ENCODE data around the gene TET1. TPM values are rescaled to one million over a fixed set of nuclear protein-coding genes. Genes with fewer than 3 reads are reported as not detected.
"Not testable (repeated sequence)": the region's sequence is repeated elsewhere in the genome, so short reads cannot be mapped to it uniquely, and the experiment has no call there.

TET1 gene
- total and polyA plus RNA-seq, 4 donors = 4.9 to 26.5 (median 15.6) TPM

DNA sequence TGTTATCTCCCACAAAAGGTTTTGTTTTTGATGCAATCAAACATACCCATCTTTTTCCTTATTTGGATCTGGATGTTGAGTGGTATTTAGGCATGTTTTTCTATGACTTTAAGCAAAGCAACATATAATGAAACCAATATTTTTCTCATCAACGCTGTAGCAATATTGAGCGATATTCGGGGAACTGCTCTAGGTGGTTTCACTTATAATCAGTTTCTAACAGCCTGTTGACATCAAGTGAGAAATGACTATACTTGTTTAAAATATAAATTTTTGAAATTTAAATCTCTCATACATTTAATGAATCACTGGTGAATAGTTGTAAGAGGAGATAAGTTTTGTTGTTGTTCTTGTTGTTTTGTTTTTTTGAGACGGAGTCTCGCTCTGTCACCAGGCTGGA, 108.1 kb downstream of the TET1 start:
- Histone ChIP-seq H3K36me3 (ENCODE audit: control insufficient read depth, insufficient read depth, low read length) (peaks cover 19% of the 10 kb centered on the region), H3K9me3 (ENCODE audit: control insufficient read depth, insufficient read depth, low read length) (no peaks in the 10 kb centered on the region), H3K27ac (ENCODE audit: low read depth, low read length) (no peak overlapping the region), H3K4me3 (ENCODE audit: low read depth, low read length) (no peak overlapping the region), H3K27me3 (ENCODE audit: control insufficient read depth, insufficient read depth, low read length) (no peaks in the 10 kb centered on the region), H3K4me1 (ENCODE audit: control insufficient read depth, insufficient read depth, low read length) (no peaks in the 10 kb centered on the region)
- DNase-seq (ENCODE audit: low read depth in 4 of 6, low spot score in 6 of 6) = no peak
- WGBS (ENCODE audit: insufficient coverage) = 100% methylated on average over 4 of the region's 5 CpGs

DNA sequence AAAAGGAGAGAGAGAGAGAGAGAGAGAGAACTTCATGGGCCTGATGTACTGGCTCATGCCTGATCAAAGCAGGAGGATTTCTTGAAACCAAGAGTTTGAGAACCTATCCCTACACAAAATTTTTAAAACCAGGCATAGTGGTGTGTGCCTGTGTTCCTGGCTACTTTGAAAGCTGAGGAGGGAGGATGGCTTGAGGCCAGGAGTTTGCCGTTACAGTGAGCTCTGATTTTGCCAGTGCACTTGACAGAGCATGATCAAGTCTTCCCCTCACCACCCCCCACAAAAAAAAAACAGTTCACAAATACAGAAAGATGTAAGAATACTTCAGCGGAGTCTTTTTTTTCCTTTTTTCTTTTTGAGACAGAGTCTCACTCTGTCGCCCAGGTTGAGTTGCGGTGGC, 108.8 kb downstream of the TET1 start:
- H3K27me3 ChIP-seq (ENCODE audit: control insufficient read depth, insufficient read depth, low read length) = no peaks in the 10 kb centered on the region

DNA sequence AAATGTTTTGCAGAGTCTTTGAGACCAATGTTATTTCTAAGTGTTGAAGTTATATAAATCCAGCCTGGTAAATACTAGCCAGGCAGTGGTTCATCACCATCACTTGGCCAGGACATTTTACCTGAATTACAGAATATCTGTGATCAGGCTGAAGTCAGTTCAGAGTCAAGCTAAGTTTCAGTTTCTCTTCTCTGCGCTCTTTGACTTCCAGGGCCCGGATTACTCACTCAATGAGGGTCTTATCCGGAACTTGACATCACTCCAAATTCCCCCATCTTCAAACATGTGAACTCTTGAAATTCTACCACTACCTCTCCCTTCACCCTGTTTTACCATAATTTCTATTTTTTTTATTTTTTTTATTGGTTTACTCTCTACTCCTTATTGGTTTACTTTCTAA, 124.3 kb downstream of the TET1 start:
- Histone ChIP-seq H3K4me3 (ENCODE audit: low read depth, low read length) (no peak overlapping the region), H3K27me3 (ENCODE audit: control insufficient read depth, insufficient read depth, low read length) (no peaks in the 10 kb centered on the region), H3K4me1 (ENCODE audit: control insufficient read depth, insufficient read depth, low read length) (no peaks in the 10 kb centered on the region), H3K9me3 (ENCODE audit: control insufficient read depth, insufficient read depth, low read length) (no peaks in the 10 kb centered on the region), H3K27ac (ENCODE audit: low read depth, low read length) (no peak overlapping the region), H3K36me3 (ENCODE audit: control insufficient read depth, insufficient read depth, low read length) (peaks cover 30% of the 10 kb centered on the region)
- no peak for DNase-seq (ENCODE audit: low read depth in 4 of 6, low spot score in 6 of 6)
- 100% methylated on average over 3 of the region's 3 CpGs for WGBS (ENCODE audit: insufficient coverage)

More for the DNA sequence above, 108.8 kb downstream of the TET1 start:
- Histone ChIP-seq H3K36me3 (ENCODE audit: control insufficient read depth, insufficient read depth, low read length) (peaks cover 22% of the 10 kb centered on the region), H3K27ac (ENCODE audit: low read depth, low read length) (no peak overlapping the region), H3K4me1 (ENCODE audit: control insufficient read depth, insufficient read depth, low read length) (no peaks in the 10 kb centered on the region), H3K4me3 (ENCODE audit: low read depth, low read length) (no peak overlapping the region), H3K9me3 (ENCODE audit: control insufficient read depth, insufficient read depth, low read length) (no peaks in the 10 kb centered on the region)
- no peak for DNase-seq (ENCODE audit: low read depth in 4 of 6, low spot score in 6 of 6)
- WGBS (ENCODE audit: insufficient coverage) = 92% methylated on average over 3 of the region's 4 CpGs

- Histone ChIP-seq H3K27ac (ENCODE audit: low read depth, low read length) (no peak overlapping the region), H3K9me3 (ENCODE audit: control insufficient read depth, insufficient read depth, low read length) (no peaks in the 10 kb centered on the region), H3K27me3 (ENCODE audit: control insufficient read depth, insufficient read depth, low read length) (no peaks in the 10 kb centered on the region), H3K4me3 (ENCODE audit: low read depth, low read length) (no peak overlapping the region), H3K36me3 (ENCODE audit: control insufficient read depth, insufficient read depth, low read length) (peaks cover 8% of the 10 kb centered on the region), H3K4me1 (ENCODE audit: control insufficient read depth, insufficient read depth, low read length) (no peaks in the 10 kb centered on the region)
- no peak for DNase-seq (ENCODE audit: low read depth in 4 of 6, low spot score in 6 of 6)
- no CpG with 5 or more reads among the region's 1 CpG for WGBS (ENCODE audit: insufficient coverage)
These were observed 135.9 kb downstream of the TET1 start for GRCh38 chr10:68696018-68696417.

- Histone ChIP-seq H3K36me3 (ENCODE audit: control insufficient read depth, insufficient read depth, low read length) (peaks cover 4% of the 10 kb centered on the region), H3K27me3 (ENCODE audit: control insufficient read depth, insufficient read depth, low read length) (no peaks in the 10 kb centered on the region), H3K4me1 (ENCODE audit: control insufficient read depth, insufficient read depth, low read length) (no peaks in the 10 kb centered on the region), H3K9me3 (ENCODE audit: control insufficient read depth, insufficient read depth, low read length) (no peaks in the 10 kb centered on the region), H3K4me3 (ENCODE audit: low read depth, low read length) (no peak overlapping the region), H3K27ac (ENCODE audit: low read depth, low read length) (no peak overlapping the region)
- 100% methylated on average over 1 of the region's 1 CpG for WGBS (ENCODE audit: insufficient coverage)
- no peak for DNase-seq (ENCODE audit: low read depth in 4 of 6, low spot score in 6 of 6)
These were observed 137.0 kb downstream of the TET1 start for GRCh38 chr10:68697106-68697505.

DNA sequence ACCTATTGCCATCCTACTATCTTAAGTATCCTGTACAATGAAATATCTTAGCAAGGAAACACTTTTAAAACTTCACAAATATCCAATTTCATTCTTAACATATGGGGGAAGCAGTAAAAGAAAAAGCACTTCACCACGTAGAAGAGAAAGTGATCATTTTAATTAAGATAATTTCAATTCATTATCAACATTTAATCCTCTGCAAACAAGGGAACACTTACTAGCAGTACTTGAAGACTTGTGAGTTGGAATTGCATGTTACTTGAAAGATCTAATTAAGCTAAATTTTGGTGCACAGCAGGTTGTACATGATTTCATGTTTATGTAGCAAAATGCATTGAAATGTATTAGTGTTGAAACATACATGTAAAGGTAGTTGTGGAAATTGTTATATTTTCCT, 140.1 kb downstream of the TET1 start:
- no peak overlapping the region for H3K27ac ChIP-seq (ENCODE audit: low read depth, low read length)
- peak in 1 of 6 donors; percentile 63 for DNase-seq (ENCODE audit: low read depth in 4 of 6, low spot score in 6 of 6)
- no peaks in the 10 kb centered on the region for H3K27me3 ChIP-seq (ENCODE audit: control insufficient read depth, insufficient read depth, low read length)
- H3K9me3 ChIP-seq (ENCODE audit: control insufficient read depth, insufficient read depth, low read length) = no peaks in the 10 kb centered on the region
- no peaks in the 10 kb centered on the region for H3K4me1 ChIP-seq (ENCODE audit: control insufficient read depth, insufficient read depth, low read length)
- H3K4me3 ChIP-seq (ENCODE audit: low read depth, low read length) = no peak overlapping the region
- no CpG with 5 or more reads among the region's 1 CpG for WGBS (ENCODE audit: insufficient coverage)
- H3K36me3 ChIP-seq (ENCODE audit: control insufficient read depth, insufficient read depth, low read length) = peaks cover 4% of the 10 kb centered on the region

DNA sequence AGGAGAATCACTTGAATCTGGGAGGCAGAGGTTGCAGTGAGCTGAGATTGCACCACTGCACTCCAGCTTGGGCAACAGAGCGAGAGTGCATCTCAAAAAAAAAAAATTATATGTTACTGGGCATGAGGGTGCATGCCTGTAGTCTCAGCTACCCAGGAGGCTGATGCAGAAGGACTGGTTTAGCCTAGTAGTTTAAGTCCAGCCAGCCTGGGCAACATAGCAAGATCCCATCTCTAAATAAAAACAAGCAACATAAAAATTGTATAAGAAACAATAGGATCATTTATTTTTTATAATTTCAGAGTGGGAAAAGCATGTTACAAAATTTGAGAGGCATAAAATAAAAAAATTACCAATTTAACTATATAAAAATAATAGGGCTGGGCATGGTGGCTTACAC, 145.4 kb downstream of the TET1 start:
- Histone ChIP-seq H3K27ac (ENCODE audit: low read depth, low read length) (no peak overlapping the region), H3K36me3 (ENCODE audit: control insufficient read depth, insufficient read depth, low read length) (no peaks in the 10 kb centered on the region), H3K27me3 (ENCODE audit: control insufficient read depth, insufficient read depth, low read length) (no peaks in the 10 kb centered on the region), H3K4me3 (ENCODE audit: low read depth, low read length) (no peak overlapping the region), H3K9me3 (ENCODE audit: control insufficient read depth, insufficient read depth, low read length) (no peaks in the 10 kb centered on the region), H3K4me1 (ENCODE audit: control insufficient read depth, insufficient read depth, low read length) (no peaks in the 10 kb centered on the region)
- DNase-seq (ENCODE audit: low read depth in 4 of 6, low spot score in 6 of 6) = no peak
- no CpG with 5 or more reads among the region's 1 CpG for WGBS (ENCODE audit: insufficient coverage)

DNA sequence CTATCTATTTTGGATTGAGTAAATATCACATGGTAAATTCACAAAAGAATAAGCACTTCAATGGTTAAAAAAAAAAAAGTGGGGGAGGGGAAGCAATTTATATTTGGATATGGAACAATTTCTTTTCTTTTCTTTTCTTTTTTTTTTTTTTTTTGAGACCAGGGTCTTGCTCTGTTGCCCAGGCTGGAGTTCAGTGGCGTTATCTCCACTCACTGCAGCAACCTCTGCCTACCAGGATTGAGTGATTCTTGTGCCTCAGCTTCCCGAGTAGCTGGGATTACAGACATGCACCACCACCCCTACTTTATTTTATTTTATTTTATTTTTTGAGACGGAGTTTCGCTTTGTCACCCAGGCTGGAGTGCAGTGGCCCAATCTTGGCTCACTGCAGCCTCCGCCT, 148.8 kb downstream of the TET1 start:
- DNase-seq (ENCODE audit: low read depth in 4 of 6, low spot score in 6 of 6); H3K36me3 ChIP-seq (ENCODE audit: control insufficient read depth, insufficient read depth, low read length); H3K4me1 ChIP-seq (ENCODE audit: control insufficient read depth, insufficient read depth, low read length); H3K27ac ChIP-seq (ENCODE audit: low read depth, low read length); H3K4me3 ChIP-seq (ENCODE audit: low read depth, low read length); H3K9me3 ChIP-seq (ENCODE audit: control insufficient read depth, insufficient read depth, low read length); H3K27me3 ChIP-seq (ENCODE audit: control insufficient read depth, insufficient read depth, low read length): not testable (repeated sequence)
- WGBS (ENCODE audit: insufficient coverage) = 93% methylated on average over 3 of the region's 5 CpGs

DNA sequence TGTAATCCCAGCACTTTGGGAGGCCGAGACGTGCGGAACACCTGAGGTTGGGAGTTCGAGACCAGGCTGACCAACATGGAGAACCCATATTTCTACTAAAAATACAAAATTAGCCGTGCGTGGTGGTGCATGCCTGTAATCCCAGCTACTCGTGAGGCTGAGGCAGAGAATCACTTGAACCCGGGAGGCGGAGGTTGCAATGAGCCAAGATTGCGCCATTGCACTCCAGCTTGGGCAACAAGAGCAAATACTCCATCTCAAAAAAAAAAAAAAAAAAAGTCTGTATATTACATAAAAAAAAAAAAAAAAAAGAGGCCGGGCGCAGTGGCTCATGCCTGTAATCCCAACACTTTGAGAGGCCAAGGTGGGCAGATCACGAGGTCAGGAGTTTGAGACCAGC, 152.9 kb downstream of the TET1 start:
- not testable (repeated sequence) for H3K27me3 ChIP-seq (ENCODE audit: control insufficient read depth, insufficient read depth, low read length); H3K36me3 ChIP-seq (ENCODE audit: control insufficient read depth, insufficient read depth, low read length); H3K4me1 ChIP-seq (ENCODE audit: control insufficient read depth, insufficient read depth, low read length); H3K9me3 ChIP-seq (ENCODE audit: control insufficient read depth, insufficient read depth, low read length); H3K4me3 ChIP-seq (ENCODE audit: low read depth, low read length); H3K27ac ChIP-seq (ENCODE audit: low read depth, low read length); DNase-seq (ENCODE audit: low read depth in 4 of 6, low spot score in 6 of 6)
- WGBS (ENCODE audit: insufficient coverage) = 93% methylated on average over 7 of the region's 13 CpGs

GRCh38 chr10:68717435-68717834, 157.3 kb downstream of the TET1 start:
- Histone ChIP-seq H3K36me3 (ENCODE audit: control insufficient read depth, insufficient read depth, low read length) (no peaks in the 10 kb centered on the region), H3K27ac (ENCODE audit: low read depth, low read length) (no peak overlapping the region), H3K4me3 (ENCODE audit: low read depth, low read length) (no peak overlapping the region), H3K27me3 (ENCODE audit: control insufficient read depth, insufficient read depth, low read length) (no peaks in the 10 kb centered on the region), H3K4me1 (ENCODE audit: control insufficient read depth, insufficient read depth, low read length) (peaks cover 4% of the 10 kb centered on the region), H3K9me3 (ENCODE audit: control insufficient read depth, insufficient read depth, low read length) (no peaks in the 10 kb centered on the region)
- WGBS (ENCODE audit: insufficient coverage) = 100% methylated on average over 2 of the region's 3 CpGs
- DNase-seq (ENCODE audit: low read depth in 4 of 6, low spot score in 6 of 6) = no peak
